ENCODE data around the gene SIVA1.

DNA sequence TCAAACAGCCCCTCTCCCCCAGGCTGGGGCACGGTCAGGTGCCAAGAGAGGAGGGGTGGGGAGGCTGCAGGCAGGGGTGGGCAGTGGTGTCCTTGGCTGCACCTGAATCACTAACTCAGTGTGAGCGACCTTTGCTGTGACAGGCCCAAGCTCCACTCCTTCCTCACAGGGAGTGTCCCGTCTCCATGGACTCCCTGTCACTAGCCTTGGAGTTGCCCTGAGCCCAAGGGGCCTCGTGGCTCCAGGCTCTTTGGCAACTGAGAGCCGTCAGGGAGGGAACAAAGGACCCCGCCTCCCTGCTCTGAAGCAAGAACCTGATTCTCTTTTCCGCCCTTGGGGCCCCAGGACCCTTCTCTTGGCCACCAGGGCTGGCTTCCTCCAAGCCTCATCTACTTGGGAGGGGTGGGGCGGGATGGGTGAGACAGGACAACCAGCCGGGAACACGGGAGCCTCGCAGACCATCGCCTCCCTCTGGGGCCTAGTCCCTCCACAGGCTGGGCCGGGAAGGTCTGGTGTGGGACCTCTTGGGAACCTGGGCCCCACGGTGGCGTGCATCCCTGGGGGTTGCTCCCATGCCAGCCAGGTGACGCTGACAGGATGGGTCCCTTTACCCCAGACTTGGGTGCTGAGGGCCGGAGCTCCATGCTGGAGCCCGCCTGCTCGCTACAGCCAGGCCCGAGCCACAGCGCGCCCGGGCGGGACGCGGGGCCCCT lies 29.9 kb upstream of the SIVA1 start:
- TF ChIP-seq ZNF274 (IDR thresholded peaks at IDR 0.05; ENCODE audit: low read depth, low read length) (no peak), YY1 (IDR thresholded peaks at IDR 0.05; ENCODE audit: insufficient read depth, insufficient read length) (no peak)

Data from NT2/D1 (cell line).